GM19452 (cell line): ENCODE results near the gene ZNF562.
A peak's percentile ranks its signal among the peaks of the same experiment; 100 is the strongest.
"Not testable (repeated sequence)": the region's sequence is repeated elsewhere in the genome, so short reads cannot be mapped to it uniquely, and the experiment has no call there.

Source experiments
- ATAC-seq: cut with Tn5 transposase; IDR thresholded peaks from one replicate; pipeline ENCODE4 v1.9.1; 2021; ENCODE audit not compliant: unreplicated experiment

ZNF562 gene

DNA sequence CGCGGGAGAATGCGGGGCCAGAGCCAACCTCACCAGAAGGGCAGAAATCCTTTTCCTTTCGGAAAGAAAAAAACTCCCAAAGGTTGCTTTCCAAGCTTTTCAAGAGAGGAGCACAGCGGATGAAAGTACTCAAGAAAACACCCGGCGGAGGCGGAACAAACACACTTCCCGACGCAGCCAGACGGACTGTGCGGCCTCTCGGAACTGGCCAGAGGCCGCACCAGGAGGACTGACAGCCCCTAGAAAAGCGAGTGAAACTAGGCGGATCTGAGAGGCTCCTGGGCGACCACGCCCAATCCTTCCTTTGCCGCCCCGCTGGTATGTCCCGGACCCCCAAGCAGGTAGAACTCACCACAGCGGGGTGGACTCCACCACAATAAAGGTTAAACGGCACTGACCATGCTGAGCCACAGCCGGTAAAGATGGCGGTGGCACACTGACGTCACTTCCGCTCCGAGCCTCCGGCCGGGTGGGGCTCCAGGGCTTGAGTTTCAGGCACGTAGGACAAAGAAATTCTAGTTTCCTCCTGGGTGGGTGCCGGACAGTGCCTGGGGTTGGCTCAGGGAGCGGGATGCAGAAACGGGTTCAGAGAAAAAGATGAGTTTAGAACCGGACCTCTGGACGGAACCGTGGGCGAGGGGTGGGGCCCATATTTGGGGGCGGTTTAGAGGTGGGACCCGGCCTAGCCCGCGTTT is at the start of gene ZNF562:
Gene ZNF562 (minus strand): TSS at position 438 of the 695 bp plus-strand sequence. CDS start 14,356 bp downstream, outside the sequence.
- ATAC-seq: peak; percentile 82

- ATAC-seq: no peak
Observed at GRCh38 chr19:9724157-9724556, 49.3 kb upstream of the ZNF562 start.

- no peak for ATAC-seq
Observed at GRCh38 chr19:9721861-9722260, 47.0 kb upstream of the ZNF562 start.

DNA sequence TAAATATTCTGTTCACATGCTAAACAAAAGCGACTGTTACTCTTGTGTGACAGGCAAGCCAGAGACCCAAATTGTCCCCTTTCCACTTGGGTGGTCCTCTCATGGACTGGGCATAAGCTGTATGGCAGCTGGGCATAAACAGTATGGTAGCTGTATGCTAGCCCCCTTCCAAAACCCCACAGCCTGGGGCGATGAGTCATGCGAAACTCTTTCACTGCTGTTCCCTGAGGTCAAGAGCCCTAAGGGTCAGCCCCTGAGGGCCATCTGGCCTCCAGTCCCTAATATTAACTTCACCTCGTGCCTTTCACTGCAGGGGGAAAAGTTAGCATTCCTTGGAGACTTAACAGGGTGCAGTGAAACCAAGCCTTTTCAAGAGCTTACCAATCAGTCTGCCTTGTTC is 45.6 kb upstream of the ZNF562 start:
- no peak for ATAC-seq

GRCh38 chr19:9711815-9712214 is 36.9 kb upstream of the ZNF562 start:
- ATAC-seq: no peak

- ATAC-seq: no peak
Observed at GRCh38 chr19:9709305-9709704, 34.4 kb upstream of the ZNF562 start.

DNA sequence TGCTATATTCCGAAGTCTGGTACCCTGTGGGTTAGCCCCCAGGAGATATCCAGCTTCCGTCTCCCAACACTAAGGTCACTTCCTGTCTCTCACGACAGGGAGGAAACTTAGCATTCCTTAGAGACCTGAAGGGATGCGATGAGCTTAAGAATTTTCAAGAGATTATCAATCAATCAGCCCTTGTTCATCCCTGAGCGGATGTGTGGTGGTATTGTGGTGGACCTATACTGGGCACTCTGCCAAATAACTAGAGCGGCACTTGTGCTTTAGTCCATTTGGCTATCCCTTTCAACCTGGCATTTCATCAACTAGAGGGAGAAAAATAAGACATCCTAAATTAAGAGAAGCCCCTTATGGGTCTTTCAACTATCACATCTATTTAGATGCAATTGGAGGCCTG is 30.9 kb upstream of the ZNF562 start:
- no peak for ATAC-seq

DNA sequence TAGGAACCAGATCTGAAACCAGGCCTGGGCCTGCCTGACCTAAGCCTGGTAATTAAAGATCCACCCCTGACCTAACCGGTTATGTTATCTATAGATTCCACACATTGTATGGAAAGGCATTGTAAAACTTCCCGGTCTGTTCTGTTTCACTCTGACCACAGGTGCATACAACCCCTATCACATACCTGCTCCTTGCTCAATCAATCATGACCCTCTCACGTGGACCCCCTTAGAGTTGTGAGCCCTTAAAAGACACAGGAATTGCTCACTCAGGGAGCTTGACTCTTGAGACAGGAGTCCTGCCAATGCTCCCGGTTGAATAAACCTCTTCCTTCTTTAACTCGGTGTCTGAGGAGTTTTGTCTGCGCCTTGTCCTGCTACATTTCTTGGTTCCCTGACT is 27.3 kb upstream of the ZNF562 start:
- no peak for ATAC-seq

DNA sequence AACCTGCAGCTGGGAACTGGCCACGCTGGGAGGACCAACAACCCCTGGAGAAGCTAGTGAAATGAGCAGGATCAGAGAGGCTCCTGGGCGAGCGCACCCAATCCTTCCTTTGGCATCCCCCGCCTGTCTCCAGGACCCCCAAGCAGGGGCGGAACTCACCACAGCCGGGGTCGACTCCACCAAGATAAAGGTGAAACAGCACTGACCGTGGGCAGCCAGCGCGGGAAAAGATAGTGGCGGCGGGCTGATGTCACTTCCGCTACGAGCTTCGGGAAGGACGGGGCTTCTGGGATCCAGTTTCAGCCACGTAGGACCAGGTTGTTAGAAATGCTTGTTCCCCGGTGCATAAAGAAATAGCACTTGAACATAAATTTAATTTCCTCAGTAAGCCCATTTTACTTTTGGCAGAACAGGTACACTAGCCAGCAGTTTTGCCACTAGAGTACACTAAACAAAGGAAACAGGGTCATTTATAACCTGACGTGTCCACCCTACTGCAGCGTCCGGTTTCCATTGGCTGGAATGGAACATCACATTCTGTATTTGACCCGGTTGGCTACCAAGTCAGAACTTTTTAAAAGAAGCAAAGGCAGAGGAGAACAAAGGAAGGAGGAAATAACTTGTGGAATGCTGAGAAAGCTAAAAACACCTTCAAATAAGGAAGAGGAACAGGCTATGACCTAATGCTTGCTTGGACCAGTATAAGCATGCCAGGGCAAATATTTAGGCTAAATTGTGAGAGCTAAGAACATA is 25.5 kb upstream of the ZNF562 start:
- ATAC-seq: no peak

- not testable (repeated sequence) for ATAC-seq
Observed at GRCh38 chr19:9690301-9690700, 15.4 kb upstream of the ZNF562 start.

- ATAC-seq: not testable (repeated sequence)
Observed at GRCh38 chr19:9679996-9680395, 5.1 kb upstream of the ZNF562 start.

DNA sequence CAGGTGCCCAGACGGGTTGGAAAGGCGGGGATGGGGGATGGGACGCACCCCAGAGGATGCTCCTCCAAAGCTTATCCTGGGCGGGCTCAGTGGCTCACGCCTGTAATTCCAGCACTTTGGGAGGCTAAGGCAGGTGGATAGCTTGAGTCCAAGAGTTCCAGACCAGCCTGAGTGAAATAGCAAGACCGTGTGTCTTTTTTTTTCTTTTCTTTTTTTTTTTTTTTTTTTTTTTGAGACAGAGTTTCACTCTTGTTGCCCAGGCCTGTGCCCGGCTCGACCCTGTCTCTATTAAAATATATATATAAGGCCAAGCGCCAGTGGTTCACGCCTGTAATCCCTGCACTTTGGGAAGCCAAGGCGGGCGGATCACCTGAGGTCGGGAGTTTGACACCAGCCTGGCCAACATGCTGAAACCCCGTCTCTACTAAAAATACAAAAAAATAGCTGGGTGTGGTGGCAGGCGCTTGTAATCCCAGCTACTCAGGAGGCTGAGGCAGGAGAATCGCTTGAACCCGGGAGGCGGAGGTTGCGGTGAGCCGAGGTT is 530 bp upstream of the ZNF562 start:
- peak; percentile 53 for ATAC-seq

GRCh38 chr19:9673912-9674662 is 813 bp downstream of the ZNF562 start:
- no peak for ATAC-seq

DNA sequence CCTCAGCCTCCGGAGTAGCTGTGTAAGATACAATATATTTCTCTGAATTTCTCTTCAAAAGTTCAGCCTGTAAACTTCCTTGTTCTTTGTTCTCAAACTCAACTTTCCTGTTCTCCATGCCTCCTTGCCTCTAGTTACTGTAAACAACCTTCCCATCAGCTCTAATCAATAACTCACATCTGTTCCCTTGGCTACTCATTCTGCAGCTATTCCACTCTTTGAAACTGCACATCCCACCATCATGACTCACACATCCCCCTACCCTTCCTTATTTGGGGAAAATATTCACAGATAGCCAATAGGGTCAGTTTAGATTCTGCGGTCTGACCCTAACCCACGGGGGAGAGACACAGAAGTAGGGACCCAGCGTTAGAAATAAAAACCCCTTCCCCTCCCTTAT is 2.0 kb downstream of the ZNF562 start:
- no peak for ATAC-seq

DNA sequence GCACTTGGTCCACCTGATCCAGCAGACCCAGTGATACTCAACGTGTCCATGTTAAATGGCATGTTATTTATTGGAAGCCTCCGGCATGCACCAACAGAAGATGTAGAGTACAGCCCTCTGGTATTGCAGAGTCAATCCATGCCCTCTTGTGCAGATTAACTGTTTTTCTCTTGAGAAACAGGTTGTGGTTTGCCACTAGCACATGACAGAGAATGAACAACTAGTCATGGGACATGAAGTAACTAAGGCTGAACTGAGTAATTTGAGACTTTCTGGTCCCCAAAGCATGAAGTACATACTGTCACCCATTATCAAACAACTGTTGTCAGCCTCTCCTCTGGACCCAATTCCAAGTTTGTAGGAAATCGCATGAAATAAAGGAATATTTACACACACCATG is 3.2 kb downstream of the ZNF562 start:
- no peak for ATAC-seq

- ATAC-seq: no peak
Observed at GRCh38 chr19:9668544-9668943, 6.4 kb downstream of the ZNF562 start.

DNA sequence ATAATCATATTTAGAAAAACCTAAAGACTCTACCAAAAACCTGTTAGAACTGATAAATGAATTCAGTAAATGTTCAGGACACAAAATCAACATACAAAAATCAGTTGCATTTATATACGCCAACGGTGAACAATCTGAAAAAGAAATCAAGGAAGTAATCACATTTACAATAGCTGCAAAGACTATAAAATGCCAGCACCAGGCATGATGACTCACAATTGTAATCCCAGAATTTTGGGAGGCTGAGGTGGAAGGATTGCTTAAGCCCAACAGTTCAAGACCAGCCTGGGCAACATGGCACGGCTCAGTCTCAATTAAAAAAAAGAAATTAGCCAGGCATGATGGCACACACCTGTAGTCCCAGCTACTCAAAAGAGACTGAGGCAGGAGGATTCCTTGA is 7.0 kb downstream of the ZNF562 start:
- no peak for ATAC-seq

DNA sequence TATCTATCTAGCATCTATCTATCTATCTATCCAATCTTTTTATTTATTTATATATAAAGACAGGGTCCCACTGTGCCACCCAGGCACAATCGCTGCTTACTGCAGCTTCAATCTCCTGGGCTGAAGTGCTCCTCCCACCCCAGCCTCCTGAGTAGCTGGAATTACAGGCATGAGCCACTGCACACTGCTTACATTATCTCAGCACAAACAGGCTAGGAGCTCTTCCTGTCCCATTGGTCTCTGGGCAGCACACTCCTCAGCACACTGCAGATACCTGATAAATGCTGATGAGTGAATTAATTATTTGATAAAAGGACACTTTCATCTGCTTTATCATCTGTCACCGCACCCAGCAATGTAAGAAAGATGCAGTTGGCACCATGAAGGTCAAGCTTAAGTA is 16.1 kb downstream of the ZNF562 start:
- no peak for ATAC-seq

DNA sequence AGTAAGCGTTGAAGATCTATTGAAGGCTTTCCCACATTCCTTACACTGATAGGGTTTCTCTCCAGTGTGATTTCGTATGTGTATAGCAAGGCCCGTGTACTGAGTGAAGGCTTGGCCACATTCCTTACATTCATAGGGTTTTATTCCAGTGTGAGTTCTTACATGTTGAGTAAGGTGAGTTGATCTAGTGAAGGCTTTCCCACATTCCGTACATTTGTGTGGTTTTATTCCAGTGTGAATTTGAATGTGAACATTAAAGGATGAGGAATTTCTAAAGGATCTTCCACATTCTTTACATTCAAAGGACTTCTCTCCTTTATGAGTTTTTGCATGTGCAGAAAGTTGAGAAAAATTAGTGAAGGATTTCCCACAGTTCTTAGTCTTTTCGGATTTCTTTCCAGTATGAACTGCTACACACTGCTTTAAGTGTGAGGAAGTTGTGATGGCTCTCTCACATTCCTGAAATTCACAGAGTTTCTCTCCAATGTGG is 21.8 kb downstream of the ZNF562 start:
- not testable (repeated sequence) for ATAC-seq

- ATAC-seq: not testable (repeated sequence)
Observed at GRCh38 chr19:9651464-9651863, 23.4 kb downstream of the ZNF562 start.

DNA sequence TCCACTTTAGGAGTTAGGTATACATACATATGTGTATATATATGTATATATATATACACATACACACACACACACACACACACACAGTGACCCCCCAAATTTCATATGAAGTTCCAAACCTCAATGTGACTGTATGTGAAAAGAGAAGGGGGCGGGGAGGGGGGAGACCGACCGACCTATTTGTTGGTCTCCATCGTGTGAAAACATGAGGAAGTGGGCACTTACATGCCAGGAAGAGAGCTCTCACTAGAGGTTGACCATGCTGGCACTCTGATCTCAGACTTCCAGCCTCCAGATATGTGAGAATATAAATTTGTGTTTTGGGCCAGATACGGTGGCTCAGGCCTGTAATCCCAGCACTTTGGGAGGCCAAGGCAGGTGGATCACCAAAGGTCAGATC is 24.6 kb downstream of the ZNF562 start:
- ATAC-seq: no peak
